HCT116 (cell line): ENCODE measurements around the gene ZFP57. TPM values are rescaled to one million over a fixed set of nuclear protein-coding genes. Genes with fewer than 3 reads are reported as not detected.

Experiments
- ATAC-seq: fragments of 200-7000 bp; cut with Tn5 transposase; 2 replicates; pipeline ENCODE4 v1.9.1; 2020; ENCODE audit warnings: mild to moderate bottlenecking, moderate library complexity
- BruUV-seq: library from RNA; stranded (reverse); fragments of 400-500 nt; replicated peaks from 2 replicates; lab custom pipeline; 2021; lab: Mats Ljungman, UMichigan
- CTCF ChIA-PET: fragments of 300-600 bp; sonication (Branson Sonifier 250); formaldehyde crosslinking; loops from one replicate; lab custom pipeline; 2021; ENCODE audit warnings: antibody characterized with exemption; lab: Charles Lee
- POLR2A ChIA-PET: fragments of 300-600, 350-600 bp; sonication (Branson Sonifier 250); formaldehyde crosslinking; loops from one replicate; lab custom pipeline; 2021; ENCODE audit warnings: antibody characterized with exemption; lab: Charles Lee
- RAD21 ChIA-PET, 2 experiments: fragments of 300-600 bp; sonication (Branson Sonifier 250); formaldehyde crosslinking; loops; one replicate each; lab custom pipeline; 2023; ENCODE audit warnings: low total read pairs in 2 of 2; ENCODE audit not compliant: uncharacterized antibody in 2 of 2, unreplicated experiment in 2 of 2, low non-redundant PET in 1 of 2; lab: Charles Lee
- DNase-seq: peaks from one replicate; pipeline ENCODE4 v3.0.0-alpha.2; 2010; ENCODE audit warnings: low read depth, low spot score
- H2AFZ ChIP-seq: fragments of 200-600 bp; shearing (Covaris generic), sonication (generic); 2 replicates; pipeline ENCODE4 v1.6.1; 2017; ENCODE audit warnings: low read depth, mixed run types, mixed read lengths, antibody characterized with exemption, low read length; ENCODE audit not compliant: poor library complexity, severe bottlenecking
- H3K27ac ChIP-seq: 2 replicates; pipeline ENCODE4 v1.5.1; 2012; ENCODE audit warnings: low read depth, low read length
- H3K27me3 ChIP-seq: fragments of 200-600 bp; sonication (generic); 2 replicates; pipeline ENCODE4 v1.6.1; 2016; ENCODE audit warnings: mixed run types, low read length, mixed read lengths; ENCODE audit not compliant: insufficient read depth
- H3K36me3 ChIP-seq, 2 experiments: fragments of 200-500 bp in 1 of 2; fragments of 200-600 bp in 1 of 2; sonication (Bioruptor generic) in 1 of 2; sonication (generic) in 1 of 2; 2 replicates each; pipeline versions ENCODE4 v1.5.1 to v1.6.1; 2014 to 2016; ENCODE audit warnings: low read length in 2 of 2, inconsistent platforms in 1 of 2, mixed read lengths in 1 of 2, mixed run types in 1 of 2; ENCODE audit not compliant: insufficient read depth in 2 of 2, control insufficient read depth in 1 of 2
- H3K4me1 ChIP-seq, 2 experiments: fragments of 200-600 bp in 1 of 2; sonication (generic) in 1 of 2; 2 replicates each; pipeline versions ENCODE4 v1.5.1 to v1.6.1; 2012 to 2017; ENCODE audit warnings: low read length in 2 of 2, inconsistent platforms in 1 of 2, mild to moderate bottlenecking in 1 of 2, mixed read lengths in 1 of 2, mixed run types in 1 of 2, moderate library complexity in 1 of 2; ENCODE audit not compliant: insufficient read depth in 2 of 2, control insufficient read depth in 1 of 2
- H3K4me2 ChIP-seq: fragments of 200-600 bp; sonication (generic); 2 replicates; pipeline ENCODE4 v1.6.1; 2017; ENCODE audit warnings: mixed run types, low read length, mixed read lengths
- H3K4me3 ChIP-seq, 2 experiments: fragments of 200-600 bp in 1 of 2; sonication (generic) in 1 of 2; replicated peaks in 1 of 2; 2 replicates each; pipeline ENCODE4 v1.5.1; 2011 to 2016; ENCODE audit warnings: low read length in 2 of 2, control low read depth in 1 of 2, low read depth in 1 of 2, mild to moderate bottlenecking in 1 of 2, mixed read lengths in 1 of 2, mixed run types in 1 of 2
- H3K79me2 ChIP-seq: fragments of 200-600 bp; sonication (generic); 2 replicates; pipeline ENCODE4 v1.6.1; 2017; ENCODE audit warnings: mild to moderate bottlenecking, mixed run types, low read length, moderate library complexity, mixed read lengths; ENCODE audit not compliant: insufficient read depth
- H3K9ac ChIP-seq: fragments of 200-600 bp; sonication (generic); 2 replicates; pipeline ENCODE4 v1.6.1; 2016; ENCODE audit warnings: low read length, mixed read lengths
- H3K9me2 ChIP-seq: fragments of 200-600 bp; sonication (generic), shearing (Covaris generic); 2 replicates; pipeline ENCODE4 v1.6.1; 2017; ENCODE audit warnings: mixed run types, mild to moderate bottlenecking, moderate library complexity; ENCODE audit not compliant: insufficient read depth
- H3K9me3 ChIP-seq, 2 experiments: fragments of 200-500 bp in 1 of 2; fragments of 200-600 bp in 1 of 2; sonication (Bioruptor generic) in 1 of 2; sonication (generic) in 1 of 2; 2 replicates each; pipeline ENCODE4 v1.6.1; 2014 to 2017; ENCODE audit warnings: low read length in 2 of 2, mixed read lengths in 2 of 2, inconsistent platforms in 1 of 2, low read depth in 1 of 2, mild to moderate bottlenecking in 1 of 2, mixed run types in 1 of 2, moderate library complexity in 1 of 2; ENCODE audit not compliant: control insufficient read depth in 1 of 2, insufficient read depth in 1 of 2
- H4K20me1 ChIP-seq: fragments of 200-600 bp; sonication (generic), shearing (Covaris generic); 2 replicates; pipeline ENCODE4 v1.6.1; 2017; ENCODE audit warnings: mixed run types, mild to moderate bottlenecking, moderate library complexity; ENCODE audit not compliant: insufficient read depth
- ELF1 ChIP-seq: IDR thresholded peaks from 2 replicates; pipeline ENCODE4 v1.6.1; 2012; ENCODE audit warnings: low read depth, borderline replicate concordance
- EZH2phosphoT487 ChIP-seq: fragments of 200-600 bp; IDR thresholded peaks from 2 replicates; pipeline ENCODE4 v1.6.1; 2018; ENCODE audit warnings: antibody characterized with exemption, borderline replicate concordance
- intact Hi-C: fragments of 100-400 bp; cut with micrococcal nuclease; formaldehyde crosslinking; loops from 2 replicates; pipeline ENCODE4 v1.10.0; 2022
- total RNA-seq: library from RNA; stranded (reverse); gene quantifications from one replicate; pipeline ENCODE4 v1.2.1, GENCODE V29; 2021; ENCODE audit not compliant: unreplicated experiment

Gene ZFP57
- total RNA-seq, 1 experiment from 2014 or later, result not detected

DNA sequence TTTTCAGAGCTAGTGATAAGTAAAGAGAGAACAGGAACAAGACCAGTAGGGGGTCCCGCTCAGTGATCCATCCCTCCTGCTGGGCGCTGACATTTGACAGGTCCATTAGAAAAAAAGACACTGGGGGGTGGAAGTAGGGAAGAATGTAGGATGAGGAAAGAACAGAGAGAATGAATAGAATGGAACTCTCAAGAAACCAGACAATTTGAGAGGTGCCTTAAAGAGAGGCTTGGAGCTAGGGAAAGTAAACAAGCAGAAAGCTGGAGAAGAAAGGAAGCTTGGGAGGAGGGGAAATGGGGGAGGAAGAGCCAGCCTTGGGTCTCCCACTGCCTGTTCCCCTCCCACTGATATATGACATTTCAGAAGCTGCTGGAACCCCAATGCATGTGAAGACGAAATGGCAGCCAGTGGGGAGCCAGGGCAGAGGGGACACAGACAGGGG is 56.4 kb downstream of the ZFP57 start:
- CTCF ChIA-PET, result interaction anchor here (1.4 kb wide), 1 partner anchor 29 kb away, joined by 5 read pairs; no protein-coding TSS in a partner anchor
- Histone ChIP-seq H3K4me3 (no peak overlapping the region), H4K20me1 (no peaks in the 10 kb centered on the region), H3K36me3 (peaks cover 10 to 26% of the 10 kb centered on the region in 2 experiments; a peak in 3 of 4 replicates), H3K9me3 (no peaks in the 10 kb centered on the region)
- POLR2A ChIA-PET, result no interaction called here
- TF ChIP-seq ELF1 (no peak), EZH2phosphoT487 (no peak)
- TF ChIP-seq, all 23 proteins: peak for 0
- H3K27me3 ChIP-seq, result no peaks in the 10 kb centered on the region
- DNase-seq, result no peak
- H3K79me2 ChIP-seq, result no peaks in the 10 kb centered on the region
- H3K9me2 ChIP-seq, result no peaks in the 10 kb centered on the region
- no peak overlapping the region for H3K27ac ChIP-seq
- RAD21 ChIA-PET, result no interaction called here
- intact Hi-C loops, result no loop called here
- ATAC-seq, result no peak
- no peak overlapping the region for H3K9ac ChIP-seq
- no peak overlapping the region for H2AFZ ChIP-seq
- BruUV-seq, result no TSS peak
- H3K4me2 ChIP-seq, result no peak overlapping the region
- H3K4me1 ChIP-seq, result no peaks in the 10 kb centered on the region

Other genes starting within 250 kb of the ZFP57 start
- gene OR10C1, start 241.8 kb downstream of the ZFP57 start, total RNA-seq, result not detected
- gene OR11A1, start 224.1 kb downstream of the ZFP57 start, total RNA-seq, result not detected
- not detected for gene OR2H1, start 224.0 kb downstream of the ZFP57 start, total RNA-seq
- not detected for gene MAS1L, start 193.2 kb downstream of the ZFP57 start, total RNA-seq
- not detected for gene UBD, start 121.4 kb downstream of the ZFP57 start, total RNA-seq
- not detected for gene OR2H2, start 96.0 kb downstream of the ZFP57 start, total RNA-seq
- 43.4 TPM for gene GABBR1, start 48.0 kb downstream of the ZFP57 start, total RNA-seq
- gene MOG, start 24.1 kb downstream of the ZFP57 start, total RNA-seq, result not detected
- gene HLA-F, start 42.3 kb upstream of the ZFP57 start, total RNA-seq, result 24.6 TPM
- not detected for gene HLA-G, start 146.7 kb upstream of the ZFP57 start, total RNA-seq